ENCODE measurements around the gene DET1. TPM values are rescaled to one million over a fixed set of nuclear protein-coding genes. Genes with fewer than 3 reads are reported as not detected.
A peak's percentile ranks its signal among the peaks of the same experiment; 100 is the strongest.

The DET1 gene
- total and polyA plus RNA-seq, 2 donors, result 7.9 to 16.7 TPM

GRCh38 chr15:88504445-88504844 lies 42.0 kb downstream of the DET1 start:
- H3K4me1 ChIP-seq (ENCODE audit: insufficient read depth), result no peaks in the 10 kb centered on the region
- no peak overlapping the region for H3K27ac ChIP-seq (ENCODE audit: low read depth)
- no peaks in the 10 kb centered on the region for H3K36me3 ChIP-seq (ENCODE audit: insufficient read depth)
- WGBS, result 90% methylated on average over 1 of the region's 1 CpG
- DNase-seq (ENCODE audit: extremely low spot score), result no peak
- no peak overlapping the region for H3K4me3 ChIP-seq (ENCODE audit: low read depth, low read length)

- H3K4me1 ChIP-seq (ENCODE audit: insufficient read depth), result no peaks in the 10 kb centered on the region
- no peak overlapping the region for H3K27ac ChIP-seq (ENCODE audit: low read depth)
- no peak for DNase-seq (ENCODE audit: extremely low spot score)
- WGBS, result 83% methylated on average over 3 of the region's 3 CpGs
- no peaks in the 10 kb centered on the region for H3K36me3 ChIP-seq (ENCODE audit: insufficient read depth)
- H3K4me3 ChIP-seq (ENCODE audit: low read depth, low read length), result no peak overlapping the region
Observed at GRCh38 chr15:88498996-88499395, 47.5 kb downstream of the DET1 start.

GRCh38 chr15:88497109-88497765 lies 49.2 kb downstream of the DET1 start:
- 89% methylated on average over 11 of the region's 11 CpGs for WGBS
- Histone ChIP-seq H3K36me3 (ENCODE audit: insufficient read depth) (no peaks in the 10 kb centered on the region), H3K4me3 (ENCODE audit: low read depth, low read length) (no peak overlapping the region), H3K4me1 (ENCODE audit: insufficient read depth) (no peaks in the 10 kb centered on the region), H3K27ac (ENCODE audit: low read depth) (no peak overlapping the region)
- DNase-seq (ENCODE audit: extremely low spot score), result no peak

- H3K4me1 ChIP-seq (ENCODE audit: insufficient read depth), result no peaks in the 10 kb centered on the region
- DNase-seq (ENCODE audit: extremely low spot score), result no peak
Observed at GRCh38 chr15:88493844-88494243, 52.6 kb downstream of the DET1 start.

GRCh38 chr15:88491158-88491557 lies 55.3 kb downstream of the DET1 start:
- no peaks in the 10 kb centered on the region for H3K4me1 ChIP-seq (ENCODE audit: insufficient read depth)
- no peaks in the 10 kb centered on the region for H3K36me3 ChIP-seq (ENCODE audit: insufficient read depth)
- no peak overlapping the region for H3K27ac ChIP-seq (ENCODE audit: low read depth)
- WGBS, result 70% methylated on average over 10 of the region's 10 CpGs
- H3K4me3 ChIP-seq (ENCODE audit: low read depth, low read length), result no peak overlapping the region
- no peak for DNase-seq (ENCODE audit: extremely low spot score)

More at GRCh38 chr15:88493844-88494243, 52.6 kb downstream of the DET1 start:
- WGBS, result 85% methylated on average over 10 of the region's 10 CpGs
- H3K4me3 ChIP-seq (ENCODE audit: low read depth, low read length), result no peak overlapping the region
- no peak overlapping the region for H3K27ac ChIP-seq (ENCODE audit: low read depth)
- H3K36me3 ChIP-seq (ENCODE audit: insufficient read depth), result no peaks in the 10 kb centered on the region

GRCh38 chr15:88490036-88490435 lies 56.4 kb downstream of the DET1 start:
- no peak for DNase-seq (ENCODE audit: extremely low spot score)
- WGBS, result 92% methylated on average over 3 of the region's 3 CpGs
- Histone ChIP-seq H3K4me3 (ENCODE audit: low read depth, low read length) (no peak overlapping the region), H3K36me3 (ENCODE audit: insufficient read depth) (no peaks in the 10 kb centered on the region), H3K27ac (ENCODE audit: low read depth) (no peak overlapping the region), H3K4me1 (ENCODE audit: insufficient read depth) (no peaks in the 10 kb centered on the region)

- 87% methylated on average over 4 of the region's 4 CpGs for WGBS
- Histone ChIP-seq H3K4me3 (ENCODE audit: low read depth, low read length) (no peak overlapping the region), H3K36me3 (ENCODE audit: insufficient read depth) (no peaks in the 10 kb centered on the region), H3K27ac (ENCODE audit: low read depth) (no peak overlapping the region), H3K4me1 (ENCODE audit: insufficient read depth) (peaks cover 1% of the 10 kb centered on the region)
- no peak for DNase-seq (ENCODE audit: extremely low spot score)
Observed at GRCh38 chr15:88489321-88489720, 57.2 kb downstream of the DET1 start.

- 63% methylated on average over 11 of the region's 11 CpGs for WGBS
- H3K36me3 ChIP-seq (ENCODE audit: insufficient read depth), result no peaks in the 10 kb centered on the region
Observed at GRCh38 chr15:88487796-88488523, 58.5 kb downstream of the DET1 start.

GRCh38 chr15:88487178-88487795 lies 59.2 kb downstream of the DET1 start:
- Histone ChIP-seq H3K36me3 (ENCODE audit: insufficient read depth) (no peaks in the 10 kb centered on the region), H3K4me3 (ENCODE audit: low read depth, low read length) (no peak overlapping the region), H3K4me1 (ENCODE audit: insufficient read depth) (peaks cover 1% of the 10 kb centered on the region), H3K27ac (ENCODE audit: low read depth) (no peak overlapping the region)
- no peak for DNase-seq (ENCODE audit: extremely low spot score)
- 84% methylated on average over 2 of the region's 2 CpGs for WGBS

More at GRCh38 chr15:88487796-88488523, 58.5 kb downstream of the DET1 start:
- peaks cover 1% of the 10 kb centered on the region for H3K4me1 ChIP-seq (ENCODE audit: insufficient read depth)
- H3K4me3 ChIP-seq (ENCODE audit: low read depth, low read length), result no peak overlapping the region
- DNase-seq (ENCODE audit: extremely low spot score), result no peak
- no peak overlapping the region for H3K27ac ChIP-seq (ENCODE audit: low read depth)

- 31% methylated on average over 10 of the region's 10 CpGs for WGBS
- H3K27ac ChIP-seq (ENCODE audit: low read depth), result no peak overlapping the region
- no peaks in the 10 kb centered on the region for H3K36me3 ChIP-seq (ENCODE audit: insufficient read depth)
- peaks cover 1% of the 10 kb centered on the region for H3K4me1 ChIP-seq (ENCODE audit: insufficient read depth)
- peak; percentile 39 for DNase-seq (ENCODE audit: extremely low spot score)
- no peak overlapping the region for H3K4me3 ChIP-seq (ENCODE audit: low read depth, low read length)
Observed at GRCh38 chr15:88484682-88485331, 61.7 kb downstream of the DET1 start.

- Histone ChIP-seq H3K27ac (ENCODE audit: low read depth) (no peak overlapping the region), H3K4me1 (ENCODE audit: insufficient read depth) (peaks cover 1% of the 10 kb centered on the region), H3K4me3 (ENCODE audit: low read depth, low read length) (no peak overlapping the region), H3K36me3 (ENCODE audit: insufficient read depth) (no peaks in the 10 kb centered on the region)
- no peak for DNase-seq (ENCODE audit: extremely low spot score)
- 71% methylated on average over 1 of the region's 1 CpG for WGBS
Observed at GRCh38 chr15:88482263-88482662, 64.2 kb downstream of the DET1 start.

GRCh38 chr15:88480981-88481380 lies 65.5 kb downstream of the DET1 start:
- WGBS, result 72% methylated on average over 8 of the region's 8 CpGs

GRCh38 chr15:88479169-88479568 lies 67.3 kb downstream of the DET1 start:
- Histone ChIP-seq H3K4me1 (ENCODE audit: insufficient read depth) (no peaks in the 10 kb centered on the region), H3K4me3 (ENCODE audit: low read depth, low read length) (no peak overlapping the region), H3K36me3 (ENCODE audit: insufficient read depth) (peaks cover 2% of the 10 kb centered on the region), H3K27ac (ENCODE audit: low read depth) (no peak overlapping the region)
- WGBS, result 53% methylated on average over 3 of the region's 3 CpGs
- DNase-seq (ENCODE audit: extremely low spot score), result no peak

More at GRCh38 chr15:88480981-88481380, 65.5 kb downstream of the DET1 start:
- no peak for DNase-seq (ENCODE audit: extremely low spot score)
- H3K4me1 ChIP-seq (ENCODE audit: insufficient read depth), result peaks cover 1% of the 10 kb centered on the region
- no peak overlapping the region for H3K27ac ChIP-seq (ENCODE audit: low read depth)
- H3K4me3 ChIP-seq (ENCODE audit: low read depth, low read length), result no peak overlapping the region
- peaks cover 2% of the 10 kb centered on the region for H3K36me3 ChIP-seq (ENCODE audit: insufficient read depth)

All from urinary bladder (tissue), 4 donors.